Neural cell (in vitro differentiated cells): ENCODE measurements around the gene SDCBP2.

Source experiments
- CTCF ChIP-seq: fragments of 450-650 bp; IDR thresholded peaks from 2 replicates; pipeline ENCODE4 v1.5.1; 2014; ENCODE audit warnings: antibody characterized with exemption, mild to moderate bottlenecking, moderate library complexity; ENCODE audit not compliant: poor library complexity, severe bottlenecking
- EZH2 ChIP-seq: fragments of 200-600, 300-800 bp; shearing (Covaris generic), sonication (generic); IDR thresholded peaks from 2 replicates; pipeline ENCODE4 v1.6.1; 2014; ENCODE audit warnings: antibody characterized with exemption, low read length, borderline replicate concordance, mild to moderate bottlenecking; ENCODE audit not compliant: insufficient read depth, poor library complexity, severe bottlenecking
- MXI1 ChIP-seq: fragments of 450-650 bp; conservative IDR thresholded peaks from 2 replicates; pipeline ENCODE4 v1.6.1; 2014; ENCODE audit warnings: antibody characterized with exemption, mild to moderate bottlenecking; ENCODE audit not compliant: poor library complexity, severe bottlenecking
- POLR2AphosphoS5 ChIP-seq: IDR thresholded peaks from 2 replicates; pipeline ENCODE4 v1.6.1; 2012
- RAD21 ChIP-seq: fragments of 450-650 bp; conservative IDR thresholded peaks from 2 replicates; pipeline ENCODE4 v1.6.1; 2014; ENCODE audit warnings: antibody characterized with exemption, mild to moderate bottlenecking, moderate library complexity
- REST ChIP-seq: IDR thresholded peaks from 2 replicates; pipeline ENCODE4 v1.6.1; 2012; ENCODE audit warnings: borderline replicate concordance
- SMC3 ChIP-seq: fragments of 450-650 bp; conservative IDR thresholded peaks from 2 replicates; pipeline ENCODE4 v1.6.1; 2014; ENCODE audit warnings: antibody characterized with exemption, mild to moderate bottlenecking, moderate library complexity; ENCODE audit not compliant: poor library complexity
- TAF1 ChIP-seq: IDR thresholded peaks from 2 replicates; pipeline ENCODE4 v1.6.1; 2012; ENCODE audit warnings: low read depth

DNA sequence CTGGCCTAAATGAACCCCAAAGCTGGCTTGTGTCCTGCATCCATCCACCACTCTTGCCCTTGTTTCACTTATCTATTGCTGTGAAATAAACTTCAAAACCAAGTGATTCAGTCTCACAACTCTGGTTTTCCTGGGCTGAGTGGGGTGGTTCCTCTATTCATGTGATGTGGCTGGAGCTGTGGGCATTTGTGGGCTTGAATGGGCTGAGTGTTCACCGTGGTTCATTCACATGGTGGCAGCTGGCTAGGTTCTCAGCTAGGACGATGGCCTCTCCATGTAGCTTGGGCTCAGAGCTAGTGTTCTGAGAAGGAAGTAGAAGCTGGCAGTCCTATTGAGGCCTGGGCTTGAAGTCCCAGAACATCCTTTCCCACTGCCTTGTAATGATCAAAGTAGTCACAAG lies 33.5 kb upstream of the SDCBP2 start:
- TF ChIP-seq MXI1, result no peak
- no peak for TF ChIP-seq CTCF
- TF ChIP-seq POLR2AphosphoS5, result no peak
- no peak for TF ChIP-seq EZH2
- TF ChIP-seq REST, result no peak
- no peak for TF ChIP-seq TAF1
- no peak for TF ChIP-seq SMC3
- no peak for TF ChIP-seq RAD21
